Pancreas (tissue), 10 donors: ENCODE data around the gene GCN1. TPM values are rescaled to one million over a fixed set of nuclear protein-coding genes. Genes with fewer than 3 reads are reported as not detected.
A peak's percentile ranks its signal among the peaks of the same experiment; 100 is the strongest.

Experiments used
- ATAC-seq, 4 donors: fragments of 200-7000 bp; cut with Tn5 transposase; one replicate each; pipeline versions ENCODE4 v1.8.0 to v1.9.1; 2020; ENCODE audit warnings: mild to moderate bottlenecking in 4 of 4, moderate library complexity in 4 of 4
- DNase-seq, 6 donors: peaks; one replicate each; pipeline ENCODE4 v3.0.0-alpha.2; 2020
- FAIRE-seq: peaks from 2 replicates; lab custom pipeline; 2012; peaks lifted over from hg19 to GRCh38; lab: Jason Lieb, UNC
- H3K27ac ChIP-seq, 4 donors: fragments of 200-600 bp; sonication (generic); 1 replicate in 3 of 4; 2 replicates in 1 of 4; pipeline versions ENCODE4 v1.5.0 to v1.8.0; 2020
- H3K27me3 ChIP-seq, 4 donors: fragments of 200-600 bp; one replicate each; pipeline ENCODE4 v1.8.0; 2021
- H3K36me3 ChIP-seq, 3 donors: fragments of 200-600 bp; sonication (generic) in 1 of 3; one replicate each; pipeline versions ENCODE4 v1.5.0 to v1.8.0; 2020 to 2021
- H3K4me1 ChIP-seq, 3 donors: fragments of 200-600 bp; one replicate each; pipeline ENCODE4 v1.8.0; 2021
- H3K4me3 ChIP-seq, 4 donors: fragments of 200-600 bp; sonication (generic) in 2 of 4; one replicate each; pipeline versions ENCODE4 v1.5.0 to v1.8.0; 2020 to 2021
- H3K9me3 ChIP-seq, 4 donors: fragments of 200-600 bp; one replicate each; pipeline ENCODE4 v1.8.0; 2021
- WGBS, 2 donors: extraction: QIAGEN DNeasy Blood & Tissue Kit; methylation state at CpG; one replicate each; pipeline ENCODE4 v1.1.7; 2013; 5-methylcytosine and 5-hydroxymethylcytosine counted together
- intact Hi-C, 3 donors: fragments of 100-400 bp; cut with DNase I; formaldehyde crosslinking; loops; one replicate each; pipeline versions ENCODE4 v1.11.1 to v1.14.2; 2022
- polyA plus RNA-seq, 2 donors: library from polyadenylated mRNA; stranded (reverse); fragments of 200-250 nt; gene quantifications; one replicate each; pipeline ENCODE4 v1.2.3, GENCODE V29; 2013
- total RNA-seq, 6 donors: library from RNA; stranded (reverse); fragmentation: NEBNext Ultra II Directional in 4 of 6; extraction: Animal tissue kit (Norgen Biotek cat#: 25700) in 4 of 6; gene quantifications; one replicate each; pipeline versions ENCODE4 v1.2.1 to v1.2.4, GENCODE V29; 2021 to 2023
- TF ChIP-seq, protein P1 (sequence below), 4 donors: fragments of 200-600 bp; sonication (generic) in 3 of 4; IDR thresholded peaks; one replicate each; pipeline versions ENCODE4 v1.5.0 to v1.8.0; 2021; ENCODE audit warnings: antibody characterized with exemption in 4 of 4
- donor health status: healthy with polysubstance abuse.
- donor health status: DM: no; HTN: no; CAD: no; lungs with moderate emphysema.
- donor health status: DM: no; HTN: no; CAD: no.
- donor health status: control.
- donor health status: control.
- donor health status: Bipolar disorder and iron deficiency.
- donor health status: DM: yes; HTN: yes; CAD: no.
- donor health status: DM: no; HTN: no; CAD: no.
- donor health status: DM: no; HTN: no; CAD: no.
- donor health status: DM: yes; HTN: yes; CAD: no.

GCN1 gene
- total and polyA plus RNA-seq, 8 donors: 18.9 to 54.1 (median 37.7) TPM

DNA sequence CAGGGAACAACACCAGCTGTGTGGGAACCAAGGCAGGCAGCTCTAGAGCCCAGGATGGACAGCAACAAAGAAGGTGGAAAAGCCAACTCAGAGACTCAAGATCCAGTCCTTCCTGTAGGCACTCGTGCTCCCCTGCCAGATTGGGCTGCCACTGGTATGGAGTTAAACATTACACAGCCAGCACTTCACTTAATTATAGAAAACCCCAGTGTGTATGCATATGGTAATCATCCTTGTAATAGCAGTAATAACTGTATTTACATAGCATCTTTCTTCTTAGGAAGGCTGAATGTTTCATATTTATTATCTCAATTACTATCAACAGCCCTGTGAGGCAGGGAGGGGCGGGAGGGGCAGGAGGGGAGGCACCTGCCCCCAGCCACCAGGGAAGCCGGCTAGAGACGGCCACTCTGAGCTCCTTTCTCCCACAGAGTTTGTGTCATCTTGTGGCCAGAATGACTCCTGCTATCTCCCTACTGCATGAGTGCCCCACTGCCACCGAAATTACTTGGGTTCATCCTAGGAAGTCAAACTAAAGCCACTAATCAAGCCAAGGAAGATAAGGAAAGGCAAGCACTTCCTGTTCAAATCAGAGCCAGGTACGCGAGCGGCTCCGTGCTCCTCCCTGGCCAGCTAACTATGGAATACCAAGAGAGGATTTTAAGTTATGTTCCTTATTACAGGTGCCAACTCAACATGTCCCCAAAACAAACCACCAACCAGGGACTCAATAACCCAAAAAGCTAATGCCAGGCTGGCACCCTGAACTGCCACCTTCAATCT, 62.3 kb downstream of the GCN1 start:
- FAIRE-seq (no peak), ATAC-seq (no peak), DNase-seq (peak in 1 of 6 donors; percentile 3)
- 79 to 87% methylated on average over 9 of the region's 9 CpGs for whole genome bisulfite sequencing, 2 donors
- Histone ChIP-seq H3K36me3 (peaks cover 11 to 97% (median 56%) of the 10 kb centered on the region in 3 donors), H3K27me3 (no peaks in the 10 kb centered on the region), H3K4me1 (no peaks in the 10 kb centered on the region), H3K9me3 (no peaks in the 10 kb centered on the region), H3K4me3 (no peak overlapping the region), H3K27ac (no peak overlapping the region)
- TF ChIP-seq, protein P1, sequence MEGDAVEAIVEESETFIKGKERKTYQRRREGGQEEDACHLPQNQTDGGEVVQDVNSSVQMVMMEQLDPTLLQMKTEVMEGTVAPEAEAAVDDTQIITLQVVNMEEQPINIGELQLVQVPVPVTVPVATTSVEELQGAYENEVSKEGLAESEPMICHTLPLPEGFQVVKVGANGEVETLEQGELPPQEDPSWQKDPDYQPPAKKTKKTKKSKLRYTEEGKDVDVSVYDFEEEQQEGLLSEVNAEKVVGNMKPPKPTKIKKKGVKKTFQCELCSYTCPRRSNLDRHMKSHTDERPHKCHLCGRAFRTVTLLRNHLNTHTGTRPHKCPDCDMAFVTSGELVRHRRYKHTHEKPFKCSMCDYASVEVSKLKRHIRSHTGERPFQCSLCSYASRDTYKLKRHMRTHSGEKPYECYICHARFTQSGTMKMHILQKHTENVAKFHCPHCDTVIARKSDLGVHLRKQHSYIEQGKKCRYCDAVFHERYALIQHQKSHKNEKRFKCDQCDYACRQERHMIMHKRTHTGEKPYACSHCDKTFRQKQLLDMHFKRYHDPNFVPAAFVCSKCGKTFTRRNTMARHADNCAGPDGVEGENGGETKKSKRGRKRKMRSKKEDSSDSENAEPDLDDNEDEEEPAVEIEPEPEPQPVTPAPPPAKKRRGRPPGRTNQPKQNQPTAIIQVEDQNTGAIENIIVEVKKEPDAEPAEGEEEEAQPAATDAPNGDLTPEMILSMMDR (IDR thresholded peaks at IDR 0.05): no peak
- intact Hi-C loops: loop anchor here in 1 of 3 donors (10.0 kb wide), 1 partner anchor 53 kb away; no protein-coding TSS in a partner anchor

DNA sequence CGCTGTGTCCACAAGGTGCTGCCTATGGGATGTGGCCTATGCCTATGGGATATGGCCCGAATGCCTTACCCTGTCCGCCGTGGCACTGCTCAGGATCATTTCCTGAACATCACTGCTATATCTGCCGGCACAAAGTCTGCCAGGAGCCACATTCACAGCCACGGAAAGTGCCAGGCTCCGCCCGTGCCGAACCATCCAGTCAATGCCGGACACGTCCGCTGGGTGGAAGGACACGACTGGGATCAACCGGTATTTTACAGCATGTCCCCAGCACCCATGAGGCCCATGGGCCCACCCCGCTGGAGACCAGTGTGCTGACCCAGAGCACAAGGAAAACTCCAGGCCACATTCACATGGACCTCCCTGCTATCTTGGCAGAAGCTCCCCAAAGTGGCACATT, 63.4 kb downstream of the GCN1 start:
- no peaks in the 10 kb centered on the region for H3K27me3 ChIP-seq
- no peak for FAIRE-seq
- TF ChIP-seq, protein P1 (IDR thresholded peaks at IDR 0.05): no peak
- H3K27ac ChIP-seq: no peak overlapping the region
- 95 to 97% methylated on average over 15 of the region's 15 CpGs for WGBS, 2 donors
- no peaks in the 10 kb centered on the region for H3K9me3 ChIP-seq
- ATAC-seq: no peak
- no peaks in the 10 kb centered on the region for H3K4me1 ChIP-seq
- intact Hi-C loops: loop anchor here in 1 of 3 donors (10.0 kb wide), 1 partner anchor 54 kb away; no protein-coding TSS in a partner anchor
- H3K4me3 ChIP-seq: no peak overlapping the region
- H3K36me3 ChIP-seq: peaks cover 11 to 93% (median 50%) of the 10 kb centered on the region in 3 donors
- DNase-seq: no peak

DNA sequence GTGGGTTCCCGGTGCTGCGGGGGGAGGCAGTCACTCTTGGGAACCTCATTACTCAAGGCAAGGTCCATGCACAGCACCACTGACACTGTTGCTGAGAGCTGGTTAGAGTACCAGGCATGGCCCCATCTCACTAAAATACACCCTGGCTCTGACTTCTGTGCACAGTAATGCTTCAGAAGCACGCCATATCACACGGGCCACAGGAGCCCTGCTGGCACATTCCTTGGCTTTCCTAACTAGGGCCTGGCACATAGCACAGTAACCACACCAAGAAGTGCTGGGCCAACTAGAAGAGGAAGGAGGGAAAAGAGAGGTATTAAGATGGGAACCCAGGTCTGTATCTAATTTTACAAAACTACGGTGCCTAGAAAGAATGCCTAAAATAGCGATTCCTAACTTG, 64.5 kb downstream of the GCN1 start:
- Histone ChIP-seq H3K27ac (no peak overlapping the region), H3K36me3 (peaks cover 11 to 82% (median 41%) of the 10 kb centered on the region in 3 donors), H3K4me3 (no peak overlapping the region), H3K9me3 (no peaks in the 10 kb centered on the region), H3K4me1 (no peaks in the 10 kb centered on the region), H3K27me3 (no peaks in the 10 kb centered on the region)
- TF ChIP-seq, protein P1 (IDR thresholded peaks at IDR 0.05): no peak
- ATAC-seq: no peak
- DNase-seq: no peak
- FAIRE-seq: no peak
- WGBS, 2 donors: 88 to 91% methylated on average over 6 of the region's 6 CpGs
- intact Hi-C loops: loop anchor here in 1 of 3 donors (10.0 kb wide), 1 partner anchor 55 kb away; no protein-coding TSS in a partner anchor

DNA sequence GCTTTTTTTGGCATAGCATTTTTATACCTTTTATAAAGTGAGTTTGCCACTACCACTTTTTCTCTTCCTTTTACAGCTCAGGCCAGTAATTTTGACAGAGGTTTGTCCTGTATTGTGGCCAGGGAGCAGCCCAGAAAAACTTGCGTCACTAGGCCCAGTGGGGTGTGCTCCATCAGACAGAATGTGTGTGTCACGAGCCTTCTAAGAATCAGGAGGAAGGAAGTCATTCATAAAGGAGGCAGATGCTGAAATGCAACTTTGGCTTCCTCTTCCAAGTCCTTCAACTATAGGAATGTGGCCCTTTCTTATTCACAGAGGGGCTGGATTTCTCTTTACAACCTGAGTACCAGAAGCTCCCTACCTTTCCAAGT, 67.9 kb downstream of the GCN1 start:
- peak overlapping the region in 2 of 4 donors; percentile 17 to 36 for H3K27ac ChIP-seq
- TF ChIP-seq, protein P1 (IDR thresholded peaks at IDR 0.05): no peak
- no peak overlapping the region for H3K4me3 ChIP-seq
- WGBS, 2 donors: 83 to 90% methylated on average over 2 of the region's 2 CpGs
- no peaks in the 10 kb centered on the region for H3K27me3 ChIP-seq
- ATAC-seq: peak in 3 of 4 donors; percentile 28 to 71 (median 68)
- H3K4me1 ChIP-seq: no peaks in the 10 kb centered on the region
- intact Hi-C loops: no loop called here
- H3K36me3 ChIP-seq: peaks cover 4 to 48% (median 20%) of the 10 kb centered on the region in 3 donors
- peak in 1 of 6 donors; percentile 36 for DNase-seq
- H3K9me3 ChIP-seq: no peaks in the 10 kb centered on the region
- no peak for FAIRE-seq
